Epidermal melanocyte (primary cell): Measurements from ENCODE around the gene XXYLT1.

ENCODE experiments used
- DNase-seq: peaks from one replicate; pipeline ENCODE4 v3.0.0; 2011; ENCODE audit warnings: low spot score; ENCODE audit not compliant: insufficient read length

XXYLT1 gene

DNA sequence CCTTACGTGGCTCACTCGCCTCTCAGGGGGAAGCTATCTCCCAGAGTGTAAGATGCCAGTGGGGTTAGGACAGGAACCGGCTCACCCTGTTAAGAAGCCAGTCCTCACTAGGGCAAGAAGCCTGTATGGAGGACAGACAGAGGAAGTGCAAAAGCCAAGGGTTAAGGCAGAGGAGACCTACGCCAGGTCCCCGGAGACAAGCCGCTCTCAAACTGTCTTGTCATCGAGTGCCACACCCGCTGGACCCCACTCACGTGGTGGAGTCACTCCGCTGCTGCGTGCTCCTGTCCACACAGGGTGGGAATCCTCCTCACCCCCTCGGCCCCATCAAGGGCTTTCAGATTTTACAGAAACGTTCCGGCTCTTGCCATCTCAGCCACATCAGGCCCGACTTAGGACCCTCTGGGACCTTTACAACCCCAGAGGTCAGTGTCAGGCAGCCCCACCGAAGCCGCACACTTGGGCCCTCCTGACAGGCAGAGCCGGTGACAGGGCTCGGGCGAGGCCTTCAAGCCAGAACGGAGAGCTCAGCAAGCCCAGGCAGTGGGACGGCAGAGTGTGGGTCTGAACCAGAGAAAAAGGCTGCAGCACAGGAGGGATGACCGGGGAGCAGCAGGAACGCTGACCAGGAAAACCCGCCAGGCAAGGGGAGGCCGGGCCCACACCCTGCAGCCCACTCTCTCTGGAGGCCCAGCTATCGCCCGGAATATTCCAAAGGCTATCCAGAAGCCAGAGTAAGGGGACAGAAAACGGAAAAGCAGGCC is 61.7 kb downstream of the XXYLT1 start:
- DNase-seq = no peak

GRCh38 chr3:195208631-195209030 is 62.3 kb downstream of the XXYLT1 start:
- no peak for DNase-seq

- DNase-seq = no peak
These were observed 62.8 kb downstream of the XXYLT1 start for GRCh38 chr3:195208183-195208582.

- no peak for DNase-seq
These were observed 63.2 kb downstream of the XXYLT1 start for GRCh38 chr3:195207731-195208130.

- DNase-seq = no peak
These were observed 63.9 kb downstream of the XXYLT1 start for GRCh38 chr3:195207056-195207455.

DNA sequence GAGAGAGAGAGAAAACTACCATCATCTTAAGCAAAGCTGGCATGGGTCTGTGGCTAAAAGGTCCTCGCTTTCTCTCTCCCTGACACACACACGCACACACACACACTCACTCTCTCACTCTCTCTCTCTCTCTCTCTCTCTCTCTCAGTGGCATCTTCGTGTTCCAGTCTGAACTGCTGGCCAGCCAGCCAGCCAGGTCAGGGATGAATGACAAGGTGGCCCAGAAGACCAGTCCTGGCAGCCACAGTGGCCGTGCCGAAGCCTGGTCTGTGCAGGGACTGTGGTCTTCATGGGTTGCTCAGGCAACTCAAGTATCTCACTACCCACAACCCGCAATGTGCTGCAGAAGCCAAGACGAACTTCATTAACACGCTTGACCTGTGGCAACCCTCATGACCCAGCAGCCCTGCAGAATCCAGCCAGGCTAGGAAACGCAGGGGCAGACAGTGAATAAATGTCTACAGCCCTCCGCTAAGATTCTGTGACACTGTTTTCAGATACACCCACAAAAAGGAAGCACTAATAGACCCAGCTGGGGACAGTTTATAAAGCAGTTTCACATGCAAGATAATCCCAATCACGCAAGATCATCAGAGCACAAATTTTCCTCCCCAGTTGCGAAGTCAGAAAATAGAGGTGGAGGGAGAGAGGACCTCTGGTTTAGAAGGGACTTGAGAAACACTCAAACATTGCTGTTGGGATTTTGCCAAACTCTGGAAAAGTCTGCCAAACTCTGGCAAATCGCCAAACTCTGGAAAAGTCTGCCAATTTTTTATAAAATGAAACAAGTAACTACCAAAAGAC is 66.4 kb downstream of the XXYLT1 start:
- no peak for DNase-seq

DNA sequence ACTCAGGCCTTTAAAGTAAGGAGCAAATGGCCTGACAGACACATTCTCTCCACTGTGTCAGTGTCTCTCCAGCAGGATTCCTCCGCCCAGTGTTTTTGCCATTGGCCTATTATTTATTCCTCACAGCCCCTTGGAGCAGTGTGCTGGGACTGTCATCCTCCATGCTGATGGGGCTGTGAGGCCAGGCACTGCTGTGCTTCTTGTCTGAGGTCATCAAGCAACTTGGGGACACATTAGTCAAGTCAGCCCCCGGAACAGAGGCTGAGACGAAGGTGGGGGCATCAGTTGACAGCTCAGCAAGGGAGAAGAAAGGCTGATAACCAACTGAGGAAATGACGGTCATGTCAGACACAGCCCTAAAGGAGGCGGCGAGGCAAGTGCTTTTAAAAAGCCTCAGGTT is 67.4 kb downstream of the XXYLT1 start:
- no peak for DNase-seq

DNA sequence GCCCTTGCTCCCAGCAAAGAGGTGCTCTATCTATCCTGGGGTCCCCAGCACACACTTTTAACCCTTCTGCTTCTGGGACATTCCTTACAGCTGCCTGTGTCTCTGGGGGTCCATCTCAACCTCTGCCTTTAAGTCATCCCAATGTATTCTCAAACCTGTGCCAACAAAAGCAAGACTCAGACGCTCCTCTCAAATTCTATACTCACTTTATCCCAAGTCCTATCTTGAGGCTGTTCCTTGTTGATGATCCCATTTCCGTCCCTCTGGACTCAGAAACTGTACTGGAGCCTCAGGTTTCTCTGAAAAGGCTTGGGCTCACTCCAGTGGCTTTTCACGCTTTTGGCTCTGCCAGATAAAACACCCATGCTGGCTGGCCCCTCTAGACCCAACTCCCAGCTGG is 69.7 kb downstream of the XXYLT1 start:
- no peak for DNase-seq

- no peak for DNase-seq
These were observed 70.7 kb downstream of the XXYLT1 start for GRCh38 chr3:195200010-195200822.

DNA sequence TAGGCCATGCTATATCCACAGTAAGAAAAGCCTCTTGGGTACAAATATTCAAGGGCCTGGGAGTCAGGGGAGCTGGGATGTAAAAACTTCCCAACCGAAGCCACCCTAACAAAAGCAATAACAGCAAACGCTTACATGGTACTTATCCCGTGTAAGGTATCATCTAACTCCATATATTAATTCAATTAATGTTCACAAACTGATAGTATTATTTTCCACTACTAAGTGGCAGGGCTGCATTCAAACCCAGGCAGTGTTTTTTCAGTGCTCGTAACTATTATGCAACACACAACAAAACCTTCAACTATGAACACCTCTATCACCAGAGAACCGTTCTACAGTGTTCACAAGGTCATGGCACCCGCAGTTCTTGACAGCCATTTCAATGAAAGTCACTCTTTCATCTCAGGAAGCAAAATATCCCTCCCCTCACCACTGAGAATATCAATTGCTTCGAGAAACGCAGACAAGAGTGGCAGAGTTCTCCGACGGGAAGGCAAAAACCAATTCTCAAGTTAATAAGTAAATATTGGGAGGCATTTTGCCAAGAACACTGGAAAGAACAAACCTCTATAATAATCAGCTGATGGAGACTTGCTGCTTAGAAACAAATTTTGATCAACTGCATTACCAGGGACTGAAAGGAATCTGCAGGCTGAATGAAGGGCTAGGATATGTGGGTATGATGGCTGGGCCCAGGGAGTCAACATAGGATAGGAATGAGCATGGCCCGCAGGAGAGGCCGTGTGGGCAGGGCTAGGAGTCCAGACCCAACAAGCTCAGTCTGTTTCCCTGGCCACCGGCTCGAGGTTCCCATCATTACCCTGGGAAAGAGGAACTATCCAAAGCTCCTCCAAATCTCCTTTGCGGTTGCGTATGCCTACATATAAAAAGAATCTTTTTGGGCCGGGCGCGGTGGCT is 72.3 kb downstream of the XXYLT1 start:
- no peak for DNase-seq

DNA sequence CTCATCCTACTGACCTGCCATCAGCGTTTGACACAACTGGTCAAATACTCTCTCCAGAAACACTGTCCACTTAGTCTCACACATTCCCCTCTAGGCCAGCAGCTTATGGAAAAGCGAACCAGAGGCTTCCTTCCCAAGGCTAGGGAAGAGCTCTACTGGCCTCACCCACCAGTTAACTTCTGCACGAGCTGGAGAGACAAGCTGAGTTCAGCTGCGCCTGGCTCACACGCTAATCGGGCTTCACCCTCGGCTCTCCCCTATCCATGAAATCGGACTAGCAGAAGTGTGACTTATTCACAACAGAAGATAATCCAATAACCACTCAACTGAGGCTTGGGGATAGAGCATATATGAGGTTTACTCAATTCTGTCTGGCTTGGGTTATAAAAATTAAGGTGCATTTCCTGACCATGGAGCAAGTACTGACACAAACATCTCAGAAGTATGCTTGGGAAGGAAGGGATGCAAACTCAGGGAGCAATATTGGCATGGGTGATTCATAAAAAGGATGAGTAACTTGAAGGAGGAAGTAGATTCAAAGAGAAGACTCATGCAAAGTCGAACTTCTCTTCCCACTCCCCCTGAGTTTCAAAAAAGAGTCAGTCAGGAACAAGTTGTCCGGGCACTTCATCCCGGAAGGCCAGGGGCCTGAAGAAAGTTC is 73.1 kb downstream of the XXYLT1 start:
- no peak for DNase-seq

DNA sequence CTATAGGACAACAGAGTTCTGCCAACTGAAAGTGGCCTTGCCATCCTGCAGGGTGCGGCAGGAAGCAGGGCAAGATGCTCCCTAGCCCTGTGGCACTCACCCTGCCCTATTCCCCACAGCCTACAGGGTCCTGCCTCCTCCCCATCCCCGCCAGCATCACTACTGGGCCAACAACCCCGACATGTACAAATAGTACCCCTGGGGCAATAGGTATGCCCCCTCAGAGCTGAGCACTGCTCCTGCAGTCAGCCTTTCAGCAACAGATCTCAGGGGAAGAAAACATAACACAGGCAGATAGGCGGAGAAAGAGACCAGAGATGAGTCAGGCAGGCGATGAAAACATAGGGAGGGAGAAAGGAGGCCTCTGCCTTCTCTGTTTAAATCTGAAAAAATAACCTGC is 74.7 kb downstream of the XXYLT1 start:
- no peak for DNase-seq

GRCh38 chr3:195195321-195196209 is 75.4 kb downstream of the XXYLT1 start:
- DNase-seq = no peak

- no peak for DNase-seq
These were observed 76.3 kb downstream of the XXYLT1 start for GRCh38 chr3:195194559-195195206.

DNA sequence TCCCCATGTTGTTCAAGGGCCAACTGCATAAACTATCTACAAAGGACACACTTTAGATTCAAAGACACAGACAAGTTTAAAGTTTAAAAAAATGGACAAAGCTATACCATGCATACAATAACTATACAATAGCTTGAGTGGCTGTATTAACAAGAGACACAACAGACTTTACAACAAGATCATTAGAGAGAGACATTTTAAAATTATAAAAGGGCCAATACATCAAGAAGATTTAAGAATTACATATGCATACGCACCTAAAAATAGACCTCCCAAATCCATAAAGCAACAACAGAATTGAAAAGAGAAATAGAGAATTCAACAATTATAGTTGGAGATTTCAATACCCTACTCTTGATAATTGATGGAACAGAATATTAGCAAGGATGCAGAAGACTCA is 79.4 kb downstream of the XXYLT1 start:
- DNase-seq = no peak

DNA sequence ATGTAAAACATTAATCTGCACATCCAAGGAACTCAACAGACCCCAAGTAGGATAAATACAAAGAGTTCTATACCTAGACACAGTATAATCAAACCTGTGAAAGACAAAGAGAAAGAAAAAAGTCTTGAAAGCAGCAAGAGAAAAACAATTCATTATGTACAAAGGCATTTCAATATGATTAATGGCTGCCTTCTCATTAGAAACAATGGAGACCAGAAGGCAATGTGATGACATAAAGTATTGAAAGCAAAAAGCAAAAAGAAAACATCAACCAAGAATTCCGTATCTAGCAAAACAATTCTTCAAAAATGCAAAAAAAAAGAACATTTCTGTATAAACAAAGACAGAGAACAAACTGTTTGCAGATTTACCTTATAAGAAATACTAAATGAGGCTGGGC is 81.1 kb downstream of the XXYLT1 start:
- no peak for DNase-seq

DNA sequence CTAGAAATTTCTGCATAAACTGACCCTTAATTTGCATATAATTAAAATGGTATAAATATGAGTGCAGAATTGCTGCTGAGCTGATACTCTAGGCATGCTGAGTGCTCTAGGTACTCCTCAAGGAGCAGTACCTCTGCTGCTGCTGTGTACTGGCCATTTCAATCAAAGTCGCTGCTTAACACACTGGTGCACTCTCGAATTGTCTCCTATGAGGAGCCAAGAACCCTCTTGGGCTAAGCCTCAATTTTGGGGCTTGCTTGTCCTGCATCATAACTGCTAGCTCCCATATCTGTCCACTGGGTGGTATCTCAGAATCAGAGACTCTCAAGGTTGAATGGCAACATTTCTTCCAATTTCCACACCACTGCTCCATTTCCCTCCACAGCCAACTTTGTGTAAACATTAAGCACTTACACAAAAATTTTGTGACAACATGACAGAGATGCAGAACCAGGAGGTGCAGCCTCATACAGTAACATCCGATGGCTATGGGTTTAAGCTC is 82.5 kb downstream of the XXYLT1 start:
- DNase-seq = no peak

DNA sequence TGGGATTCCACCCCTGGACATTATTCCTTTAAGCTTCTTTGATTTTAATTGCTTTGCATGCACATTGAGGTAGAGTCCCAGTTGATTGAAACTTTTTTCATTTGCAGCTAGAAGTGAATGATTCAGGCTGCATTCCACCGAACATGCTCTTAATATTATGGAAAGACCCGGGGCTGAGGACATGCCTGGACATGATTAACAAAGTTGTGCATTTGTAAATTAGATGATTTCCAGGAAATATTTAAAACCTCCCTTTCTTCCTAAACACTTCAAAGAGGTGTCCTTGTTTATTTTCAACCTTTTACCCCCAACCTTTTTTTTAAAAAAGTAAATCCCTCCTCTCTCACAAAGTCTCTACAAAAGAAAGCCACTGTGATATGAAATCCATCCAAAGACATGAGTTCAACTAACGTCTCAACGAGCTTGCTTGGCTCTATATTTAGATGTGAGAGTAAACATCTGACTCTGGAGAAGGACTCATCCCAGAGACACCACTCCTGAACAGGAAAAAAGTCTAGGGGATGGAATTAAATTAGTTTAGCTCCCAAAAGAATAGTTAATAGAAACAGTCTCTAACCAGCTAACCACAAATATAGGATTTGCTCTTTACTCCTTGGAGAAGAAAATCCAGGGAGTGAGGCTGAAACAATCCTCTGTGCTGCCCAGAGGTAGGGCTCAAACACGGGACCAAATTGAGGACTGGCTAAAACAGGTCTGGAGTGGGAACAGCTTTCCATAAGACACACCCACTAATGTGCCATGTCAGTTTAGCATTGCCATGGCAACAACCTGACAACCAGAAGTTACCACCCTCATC is 83.1 kb downstream of the XXYLT1 start:
- DNase-seq = no peak
